ENCODE measurements around the gene DAAM1.

DNA sequence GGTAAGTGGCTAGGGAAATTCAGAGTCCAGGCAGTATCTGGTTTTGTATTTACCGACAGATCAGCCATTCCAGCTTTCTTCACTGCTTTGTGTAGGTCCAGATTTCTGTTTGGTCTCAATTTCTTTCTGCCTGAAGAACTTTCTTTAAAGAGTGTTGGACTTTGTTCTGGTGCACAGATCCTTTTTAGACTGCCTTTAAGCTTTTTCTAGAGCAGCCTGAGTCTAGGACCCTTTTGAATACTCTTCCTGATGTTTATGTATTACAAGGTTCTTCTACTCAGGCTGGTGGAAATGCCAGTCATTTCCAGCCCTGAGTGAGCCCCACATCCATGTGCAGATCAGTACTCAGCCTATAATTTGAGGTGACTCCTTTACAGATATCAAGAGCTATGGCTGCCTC, 54.7 kb downstream of the DAAM1 start:
- TF ChIP-seq BHLHE40 (IDR thresholded peaks at IDR 0.05; ENCODE audit: borderline replicate concordance) (no peak), FOXM1 (IDR thresholded peaks at IDR 0.05; ENCODE audit: borderline replicate concordance) (no peak), SP1 (IDR thresholded peaks at IDR 0.05) (no peak), HDGF (IDR thresholded peaks at IDR 0.05; ENCODE audit: borderline replicate concordance) (no peak), NFRKB (IDR thresholded peaks at IDR 0.05) (no peak), SUZ12 (IDR thresholded peaks at IDR 0.05) (no peak), ZNF384 (IDR thresholded peaks at IDR 0.05) (no peak), LEF1 (IDR thresholded peaks at IDR 0.05; ENCODE audit: borderline replicate concordance) (no peak), ELF4 (IDR thresholded peaks at IDR 0.05) (no peak), CTBP1 (IDR thresholded peaks at IDR 0.05; ENCODE audit: borderline replicate concordance) (no peak), ARNT (IDR thresholded peaks at IDR 0.05) (no peak), L3MBTL2 (conservative IDR thresholded peaks at IDR 0.05) (no peak)
- TF ChIP-seq, protein P1, sequence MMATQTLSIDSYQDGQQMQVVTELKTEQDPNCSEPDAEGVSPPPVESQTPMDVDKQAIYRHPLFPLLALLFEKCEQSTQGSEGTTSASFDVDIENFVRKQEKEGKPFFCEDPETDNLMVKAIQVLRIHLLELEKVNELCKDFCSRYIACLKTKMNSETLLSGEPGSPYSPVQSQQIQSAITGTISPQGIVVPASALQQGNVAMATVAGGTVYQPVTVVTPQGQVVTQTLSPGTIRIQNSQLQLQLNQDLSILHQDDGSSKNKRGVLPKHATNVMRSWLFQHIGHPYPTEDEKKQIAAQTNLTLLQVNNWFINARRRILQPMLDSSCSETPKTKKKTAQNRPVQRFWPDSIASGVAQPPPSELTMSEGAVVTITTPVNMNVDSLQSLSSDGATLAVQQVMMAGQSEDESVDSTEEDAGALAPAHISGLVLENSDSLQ (IDR thresholded peaks at IDR 0.05) = no peak

All from HEK293T (cell line).